GM12873 (cell line): ENCODE measurements around the gene CYP2W1.

Source experiments
- CTCF ChIP-seq: IDR thresholded peaks from 2 replicates; pipeline ENCODE4 v1.5.1; 2012; ENCODE audit warnings: low read depth, mild to moderate bottlenecking, moderate library complexity, low read length, control low read depth; ENCODE audit not compliant: insufficient read depth; ENCODE audit errors: missing control alignments

CYP2W1 gene

GRCh38 chr7:947391-948210 lies 35.4 kb upstream of the CYP2W1 start:
- no peak for TF ChIP-seq CTCF

GRCh38 chr7:949021-949934 lies 33.7 kb upstream of the CYP2W1 start:
- no peak for TF ChIP-seq CTCF

GRCh38 chr7:951881-952547 lies 31.0 kb upstream of the CYP2W1 start:
- no peak for TF ChIP-seq CTCF

GRCh38 chr7:952548-953441 lies 30.2 kb upstream of the CYP2W1 start:
- no peak for TF ChIP-seq CTCF

GRCh38 chr7:953547-954327 lies 29.2 kb upstream of the CYP2W1 start:
- no peak for TF ChIP-seq CTCF
